Erythroblast (primary cell): ENCODE results near the gene NUDT6.

Experiments used
- GATA1 ChIP-seq: IDR thresholded peaks from 2 replicates; pipeline ENCODE4 v1.6.1; 2011; ENCODE audit warnings: low read depth, mild to moderate bottlenecking, control low read depth, low read length, moderate library complexity
- POLR2A ChIP-seq: IDR thresholded peaks from 2 replicates; pipeline ENCODE4 v1.6.1; 2011; ENCODE audit warnings: mild to moderate bottlenecking, low read length

GRCh38 chr4:122895336-122895995 is 26.9 kb downstream of the NUDT6 start:
- TF ChIP-seq POLR2A (no peak), GATA1 (no peak)
